B cell (primary cell): ENCODE data around the gene NOL4L.

Experiments
- EZH2 ChIP-seq: IDR thresholded peaks from 2 replicates; pipeline ENCODE4 v1.6.1; 2012; ENCODE audit warnings: borderline replicate concordance, low read depth, mild to moderate bottlenecking, moderate library complexity, low read length; ENCODE audit not compliant: insufficient read depth, poor library complexity, severe bottlenecking
- TF ChIP-seq, protein P1 (sequence below): fragments of 200-600 bp; IDR thresholded peaks from one replicate; pipeline ENCODE4 v1.8.0; 2022; ENCODE audit warnings: antibody characterized with exemption, mild to moderate bottlenecking

DNA sequence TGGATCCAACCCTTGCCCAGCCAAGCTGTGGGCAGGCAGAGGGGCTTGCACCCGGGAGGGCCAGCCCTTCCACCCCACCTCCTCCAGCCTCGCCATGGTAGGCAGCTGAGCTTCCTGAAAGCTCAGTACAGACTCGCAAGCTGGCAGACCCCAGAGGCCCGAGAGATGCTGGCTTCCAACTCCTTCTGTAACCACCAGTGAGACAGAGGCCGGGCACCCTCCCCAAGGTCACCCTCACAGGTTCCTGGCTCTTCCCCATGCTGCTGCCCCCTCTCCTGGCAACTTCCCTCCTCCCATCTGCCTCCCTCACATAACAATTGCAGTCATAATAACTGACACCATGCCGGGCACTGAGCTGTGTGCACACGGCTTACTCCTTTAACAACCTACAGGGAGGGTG, 26.2 kb upstream of the NOL4L start:
- TF ChIP-seq, protein P1, sequence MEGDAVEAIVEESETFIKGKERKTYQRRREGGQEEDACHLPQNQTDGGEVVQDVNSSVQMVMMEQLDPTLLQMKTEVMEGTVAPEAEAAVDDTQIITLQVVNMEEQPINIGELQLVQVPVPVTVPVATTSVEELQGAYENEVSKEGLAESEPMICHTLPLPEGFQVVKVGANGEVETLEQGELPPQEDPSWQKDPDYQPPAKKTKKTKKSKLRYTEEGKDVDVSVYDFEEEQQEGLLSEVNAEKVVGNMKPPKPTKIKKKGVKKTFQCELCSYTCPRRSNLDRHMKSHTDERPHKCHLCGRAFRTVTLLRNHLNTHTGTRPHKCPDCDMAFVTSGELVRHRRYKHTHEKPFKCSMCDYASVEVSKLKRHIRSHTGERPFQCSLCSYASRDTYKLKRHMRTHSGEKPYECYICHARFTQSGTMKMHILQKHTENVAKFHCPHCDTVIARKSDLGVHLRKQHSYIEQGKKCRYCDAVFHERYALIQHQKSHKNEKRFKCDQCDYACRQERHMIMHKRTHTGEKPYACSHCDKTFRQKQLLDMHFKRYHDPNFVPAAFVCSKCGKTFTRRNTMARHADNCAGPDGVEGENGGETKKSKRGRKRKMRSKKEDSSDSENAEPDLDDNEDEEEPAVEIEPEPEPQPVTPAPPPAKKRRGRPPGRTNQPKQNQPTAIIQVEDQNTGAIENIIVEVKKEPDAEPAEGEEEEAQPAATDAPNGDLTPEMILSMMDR = no peak
- no peak for TF ChIP-seq EZH2
